ENCODE results near the gene UNC13D. TPM values are rescaled to one million over a fixed set of nuclear protein-coding genes. Genes with fewer than 3 reads are reported as not detected.

UNC13D gene
- total and polyA plus RNA-seq, 4 experiments from 2014 or later: 39.6 to 171 (median 120) TPM

DNA sequence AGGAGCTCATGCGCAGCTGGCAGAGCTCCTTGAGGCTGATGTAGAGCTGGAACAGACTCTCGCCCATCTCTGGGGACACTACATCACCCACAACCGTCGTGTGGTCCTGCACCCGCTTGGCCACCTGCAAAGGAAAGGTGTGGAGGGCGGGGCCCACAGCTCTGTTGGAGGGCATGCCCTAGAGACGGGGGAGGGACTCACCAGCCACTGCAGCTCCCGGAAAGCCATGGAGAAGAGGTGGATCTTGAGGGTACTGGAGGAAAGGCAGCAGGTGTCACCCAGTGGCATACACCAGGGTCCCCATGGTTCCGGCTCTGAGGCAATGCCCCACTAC lies 8.6 kb downstream of the UNC13D start:
- no peaks in the 10 kb centered on the region for H3K9me3 Mint-ChIP-seq
- H3K27me3 ChIP-seq (ENCODE audit: insufficient read depth, low read length): no peaks in the 10 kb centered on the region
- no peak overlapping the region for H3K4me3 Mint-ChIP-seq
- peaks cover 20 to 51% of the 10 kb centered on the region in 2 donors for H3K36me3 Mint-ChIP-seq
- peaks cover 57% of the 10 kb centered on the region for H3K36me3 ChIP-seq (ENCODE audit: insufficient read depth, low read length)
- ChIA-PET POLR2A (ENCODE audit: partially characterized antibody) (interaction anchor here (0.7 to 26.2 kb wide), 4 partner anchors 10 to 56 kb away, joined by 3 to 556 read pairs (median 50); partner anchors contain the start of genes UNC13D, UNK and WBP2), CTCF (ENCODE audit: partially characterized antibody) (interaction anchor here (1.0 to 1.4 kb wide), 3 partner anchors 8 to 20 kb away, joined by 3 to 4 read pairs (median 3); partner anchors contain the start of gene WBP2)
- H3K4me3 ChIP-seq (ENCODE audit: low read length in 2 of 2): no peak overlapping the region
- H3K27ac ChIP-seq (ENCODE audit: low read depth, low read length): no peak overlapping the region
- peaks cover 19 to 42% (median 27%) of the 10 kb centered on the region in 4 donors for H3K4me1 Mint-ChIP-seq
- H3K4me1 ChIP-seq (ENCODE audit: insufficient read depth, low read length): peaks cover 36% of the 10 kb centered on the region
- no peaks in the 10 kb centered on the region for H3K9me3 ChIP-seq (ENCODE audit: control insufficient read depth in 1 of 2, low read length in 2 of 2)
- H3K27ac Mint-ChIP-seq: peak overlapping the region in 2 of 7 donors; percentile 51 to 63
- intact Hi-C loops (cut with micrococcal nuclease): no loop called here
- no peaks in the 10 kb centered on the region for H3K27me3 Mint-ChIP-seq
- no peak for DNase-seq

DNA sequence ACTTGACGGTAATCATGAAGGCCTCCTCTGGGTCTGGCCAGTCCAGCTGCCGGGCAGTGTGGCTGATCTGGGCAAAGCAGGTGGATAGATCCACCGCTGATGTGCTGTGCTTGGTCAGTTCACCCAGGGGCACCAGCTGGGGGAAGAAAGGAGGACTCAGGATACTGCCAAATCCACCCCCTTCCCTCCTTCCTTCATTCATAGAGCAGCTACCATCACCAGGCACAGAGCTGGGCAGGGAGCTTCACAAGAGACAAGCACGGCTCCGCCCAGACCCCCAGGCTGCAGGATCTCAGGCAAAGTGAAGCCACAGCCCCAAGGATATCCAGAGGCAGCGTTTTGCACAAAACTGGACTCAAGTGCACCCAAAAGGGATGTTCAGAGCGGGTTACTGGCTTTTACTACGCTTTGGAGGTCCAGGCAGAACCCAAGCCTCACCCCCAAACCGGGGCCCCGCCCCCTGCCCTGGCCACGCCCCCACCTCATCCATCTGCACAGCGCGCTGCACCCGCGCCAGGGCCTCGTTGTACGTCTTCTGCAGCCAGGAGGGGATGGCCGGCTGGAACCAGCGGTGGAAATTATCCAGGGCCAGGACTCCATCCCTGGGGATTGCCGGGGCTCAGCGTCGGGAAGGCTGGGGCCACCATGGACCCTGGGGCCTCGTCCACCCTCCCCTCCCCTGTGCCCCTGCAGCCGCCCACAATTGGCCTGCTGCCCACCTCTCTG lies 9.1 kb downstream of the UNC13D start:
- no peaks in the 10 kb centered on the region for H3K27me3 ChIP-seq (ENCODE audit: insufficient read depth, low read length)
- Mint-ChIP-seq H3K4me1 (peaks cover 19 to 42% (median 27%) of the 10 kb centered on the region in 4 donors), H3K27ac (peak overlapping the region in 5 of 7 donors; percentile 37 to 77 (median 72)), H3K4me3 (peak overlapping the region in 3 of 8 donors; percentile 17 to 29 (median 25)), H3K9me3 (no peaks in the 10 kb centered on the region), H3K27me3 (no peaks in the 10 kb centered on the region), H3K36me3 (peaks cover 20 to 52% of the 10 kb centered on the region in 2 donors)
- H3K36me3 ChIP-seq (ENCODE audit: insufficient read depth, low read length): peaks cover 57% of the 10 kb centered on the region
- peaks cover 35% of the 10 kb centered on the region for H3K4me1 ChIP-seq (ENCODE audit: insufficient read depth, low read length)
- CTCF ChIA-PET (ENCODE audit: partially characterized antibody): interaction anchor here (1.0 to 3.0 kb wide), 4 partner anchors 8 to 20 kb away, joined by 3 to 14 read pairs (median 4); partner anchors contain the start of gene WBP2
- H3K4me3 ChIP-seq (ENCODE audit: low read length in 2 of 2): no peak overlapping the region
- intact Hi-C loops (cut with micrococcal nuclease): no loop called here
- H3K9me3 ChIP-seq (ENCODE audit: control insufficient read depth in 1 of 2, low read length in 2 of 2): no peaks in the 10 kb centered on the region
- H3K27ac ChIP-seq (ENCODE audit: low read depth, low read length): peak overlapping the region; percentile 75
- DNase-seq: no peak
- POLR2A ChIA-PET (ENCODE audit: partially characterized antibody): interaction anchor here (0.6 to 26.2 kb wide), 5 partner anchors 10 to 57 kb away, joined by 3 to 556 read pairs (median 19); partner anchors contain the start of genes UNC13D, UNK and WBP2

DNA sequence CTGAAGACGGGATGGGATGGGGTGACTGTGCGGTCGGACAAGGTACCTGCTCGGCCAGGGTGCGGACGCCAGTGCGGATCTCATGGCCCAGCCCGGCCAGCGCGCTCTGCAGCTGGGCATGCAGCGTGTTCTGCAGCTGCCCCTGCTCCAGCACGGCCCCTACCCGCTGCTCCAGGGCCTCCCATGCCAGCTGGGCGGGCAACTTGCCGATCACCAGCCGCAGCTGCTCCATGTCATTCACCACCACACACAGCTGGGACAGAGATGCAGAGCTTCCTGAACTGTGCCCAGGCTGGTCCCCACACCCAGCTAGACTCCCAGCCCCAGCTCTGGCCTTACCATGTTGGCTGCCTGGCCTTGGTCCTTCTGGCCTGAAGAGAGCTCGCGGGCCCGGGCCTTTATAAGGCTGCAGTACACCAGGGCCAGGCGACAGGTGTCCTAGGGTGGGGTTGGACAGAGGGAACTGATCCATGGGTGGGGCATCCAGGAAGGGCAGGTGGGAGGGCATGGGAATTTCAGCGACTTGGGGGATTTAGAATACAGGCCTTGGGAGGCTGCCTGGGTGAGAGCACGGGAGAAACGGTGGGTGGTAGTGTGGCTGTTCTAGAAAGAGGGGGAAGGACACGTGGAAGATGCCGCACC lies 9.8 kb downstream of the UNC13D start:
- intact Hi-C loops (cut with micrococcal nuclease): no loop called here
- CTCF ChIA-PET (ENCODE audit: partially characterized antibody): interaction anchor here (0.8 to 3.0 kb wide), 4 partner anchors 7 to 81 kb away, joined by 3 to 14 read pairs (median 4); partner anchors contain the start of gene WBP2
- H3K27me3 Mint-ChIP-seq: no peaks in the 10 kb centered on the region

DNA sequence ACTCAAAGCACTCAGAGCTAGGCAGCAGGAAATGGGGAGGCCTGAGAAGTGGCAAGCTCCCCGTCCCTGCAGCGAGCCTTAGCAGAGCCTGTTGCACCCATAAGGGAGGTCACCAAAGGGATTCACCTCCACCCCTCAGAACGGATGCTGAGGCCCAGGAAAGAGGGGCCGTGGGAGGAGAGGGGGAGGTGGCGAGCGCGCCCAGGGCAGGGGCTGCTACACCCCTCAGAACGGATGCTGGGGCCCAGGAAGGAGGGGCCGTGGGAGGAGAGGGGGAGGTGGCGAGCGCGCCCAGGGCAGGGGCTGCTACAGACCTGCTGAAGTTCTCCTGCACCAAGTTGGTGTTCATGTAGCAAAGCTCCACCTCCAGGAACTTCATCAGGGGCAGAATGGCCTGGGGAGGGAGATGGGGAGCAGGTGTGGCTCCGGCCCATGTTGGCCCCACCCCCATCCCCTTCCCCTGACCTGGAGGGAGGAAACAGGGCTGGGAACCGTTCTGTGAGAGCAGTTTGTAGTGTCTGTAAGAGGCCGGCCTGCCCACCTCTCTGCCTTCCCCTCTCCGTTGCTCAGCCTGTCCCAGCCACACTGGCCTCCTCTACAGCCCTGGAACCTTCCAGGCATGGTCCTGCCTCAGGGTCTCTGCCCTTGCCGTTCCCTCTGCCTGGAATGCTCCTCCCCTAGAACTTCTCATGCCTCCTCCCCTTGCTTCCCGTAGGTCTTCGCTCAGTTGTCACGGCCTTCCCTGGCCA lies 11.4 kb downstream of the UNC13D start:
- Histone ChIP-seq H3K4me3 (ENCODE audit: low read length in 2 of 2) (peak overlapping the region; percentile 23 to 31), H3K4me1 (ENCODE audit: insufficient read depth, low read length) (peaks cover 40% of the 10 kb centered on the region), H3K27me3 (ENCODE audit: insufficient read depth, low read length) (no peaks in the 10 kb centered on the region), H3K36me3 (ENCODE audit: insufficient read depth, low read length) (peaks cover 58% of the 10 kb centered on the region), H3K27ac (ENCODE audit: low read depth, low read length) (peak overlapping the region; percentile 75), H3K9me3 (ENCODE audit: control insufficient read depth in 1 of 2, low read length in 2 of 2) (no peaks in the 10 kb centered on the region)
- CTCF ChIA-PET (ENCODE audit: partially characterized antibody): interaction anchor here (0.9 to 3.0 kb wide), 9 partner anchors 10 to 53 kb away, joined by 3 to 14 read pairs (median 4); partner anchors contain the start of genes TRIM47 and WBP2
- peak overlapping the region; percentile 88 to 99 (median 95) for H3K27ac Mint-ChIP-seq
- POLR2A ChIA-PET (ENCODE audit: partially characterized antibody): interaction anchor here (1.0 to 26.2 kb wide), 14 partner anchors 8 to 67 kb away, joined by 3 to 556 read pairs (median 4); partner anchors contain the start of genes GALK1, TRIM65, UNC13D and UNK
- H3K4me1 Mint-ChIP-seq: peaks cover 19 to 45% (median 33%) of the 10 kb centered on the region in 4 donors
- H3K4me3 Mint-ChIP-seq: peak overlapping the region; percentile 52 to 88 (median 74)
- peak; percentile 28 to 57 (median 32) for DNase-seq
- no peaks in the 10 kb centered on the region for H3K27me3 Mint-ChIP-seq
- no peaks in the 10 kb centered on the region for H3K9me3 Mint-ChIP-seq
- H3K36me3 Mint-ChIP-seq: peaks cover 15 to 49% of the 10 kb centered on the region in 2 donors
- intact Hi-C loops (cut with micrococcal nuclease): loop anchor here (1.0 kb wide), 1 partner anchor 10 kb away; no protein-coding TSS in a partner anchor

More for the DNA sequence above, 9.8 kb downstream of the UNC13D start:
- H3K36me3 ChIP-seq (ENCODE audit: insufficient read depth, low read length): peaks cover 57% of the 10 kb centered on the region
- H3K9me3 ChIP-seq (ENCODE audit: control insufficient read depth in 1 of 2, low read length in 2 of 2): no peaks in the 10 kb centered on the region
- peak overlapping the region; percentile 75 for H3K27ac ChIP-seq (ENCODE audit: low read depth, low read length)
- POLR2A ChIA-PET (ENCODE audit: partially characterized antibody): interaction anchor here (0.6 to 26.2 kb wide), 9 partner anchors 9 to 54 kb away, joined by 3 to 556 read pairs (median 9); partner anchors contain the start of genes UNC13D, UNK and WBP2
- no peak overlapping the region for H3K4me3 ChIP-seq (ENCODE audit: low read length in 2 of 2)
- peaks cover 35% of the 10 kb centered on the region for H3K4me1 ChIP-seq (ENCODE audit: insufficient read depth, low read length)
- H3K9me3 Mint-ChIP-seq: no peaks in the 10 kb centered on the region
- DNase-seq: no peak
- no peaks in the 10 kb centered on the region for H3K27me3 ChIP-seq (ENCODE audit: insufficient read depth, low read length)
- peak overlapping the region in 2 of 8 donors; percentile 17 to 25 for H3K4me3 Mint-ChIP-seq
- H3K36me3 Mint-ChIP-seq: peaks cover 18 to 56% of the 10 kb centered on the region in 2 donors
- H3K27ac Mint-ChIP-seq: peak overlapping the region in 5 of 7 donors; percentile 74 to 94 (median 88)
- H3K4me1 Mint-ChIP-seq: peaks cover 19 to 39% (median 27%) of the 10 kb centered on the region in 4 donors

DNA sequence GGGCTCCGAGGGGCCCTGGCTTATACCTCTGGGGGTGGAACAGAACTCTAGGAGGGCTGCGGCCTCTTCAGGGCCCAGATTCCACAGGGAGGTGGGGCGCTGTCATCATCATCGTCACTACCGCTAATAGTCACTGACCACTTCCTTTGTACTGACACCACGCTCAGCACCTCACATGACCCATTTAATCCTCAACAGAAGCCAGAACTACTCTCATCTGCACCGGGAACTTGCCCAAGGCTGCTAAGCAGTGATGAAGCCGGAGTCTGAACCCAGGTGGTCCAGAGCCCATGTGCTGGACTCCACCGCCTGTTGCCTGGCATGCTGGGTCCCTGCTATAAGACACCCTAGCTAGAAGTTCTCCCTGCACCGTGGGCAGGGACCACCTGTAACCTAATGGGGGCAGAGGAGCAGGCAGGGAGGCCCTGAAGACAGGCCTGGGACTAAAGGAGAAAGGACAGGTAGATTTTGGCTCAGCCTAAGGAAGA lies 12.0 kb downstream of the UNC13D start:
- Histone ChIP-seq H3K27ac (ENCODE audit: low read depth, low read length) (peak overlapping the region; percentile 75), H3K36me3 (ENCODE audit: insufficient read depth, low read length) (peaks cover 56% of the 10 kb centered on the region), H3K4me3 (ENCODE audit: low read length in 2 of 2) (peak overlapping the region; percentile 23 to 31), H3K9me3 (ENCODE audit: control insufficient read depth in 1 of 2, low read length in 2 of 2) (no peaks in the 10 kb centered on the region), H3K27me3 (ENCODE audit: insufficient read depth, low read length) (no peaks in the 10 kb centered on the region), H3K4me1 (ENCODE audit: insufficient read depth, low read length) (peaks cover 46% of the 10 kb centered on the region)
- intact Hi-C loops (cut with micrococcal nuclease): loop anchor here (1.0 kb wide), 1 partner anchor 11 kb away; no protein-coding TSS in a partner anchor
- Mint-ChIP-seq H3K27me3 (no peaks in the 10 kb centered on the region), H3K27ac (peak overlapping the region; percentile 88 to 99 (median 95)), H3K4me1 (peaks cover 19 to 46% (median 36%) of the 10 kb centered on the region in 4 donors), H3K9me3 (no peaks in the 10 kb centered on the region), H3K36me3 (peaks cover 13 to 50% of the 10 kb centered on the region in 2 donors), H3K4me3 (peak overlapping the region; percentile 49 to 84 (median 68))
- POLR2A ChIA-PET (ENCODE audit: partially characterized antibody): interaction anchor here (1.0 to 26.2 kb wide), 12 partner anchors 8 to 67 kb away, joined by 3 to 556 read pairs (median 4); partner anchors contain the start of genes GALK1, TRIM65, UNC13D and UNK
- DNase-seq: peak; percentile 53 to 83 (median 71)
- CTCF ChIA-PET (ENCODE audit: partially characterized antibody): interaction anchor here (0.9 to 3.0 kb wide), 6 partner anchors 10 to 52 kb away, joined by 3 to 14 read pairs (median 6); partner anchors contain the start of gene TRIM47

DNA sequence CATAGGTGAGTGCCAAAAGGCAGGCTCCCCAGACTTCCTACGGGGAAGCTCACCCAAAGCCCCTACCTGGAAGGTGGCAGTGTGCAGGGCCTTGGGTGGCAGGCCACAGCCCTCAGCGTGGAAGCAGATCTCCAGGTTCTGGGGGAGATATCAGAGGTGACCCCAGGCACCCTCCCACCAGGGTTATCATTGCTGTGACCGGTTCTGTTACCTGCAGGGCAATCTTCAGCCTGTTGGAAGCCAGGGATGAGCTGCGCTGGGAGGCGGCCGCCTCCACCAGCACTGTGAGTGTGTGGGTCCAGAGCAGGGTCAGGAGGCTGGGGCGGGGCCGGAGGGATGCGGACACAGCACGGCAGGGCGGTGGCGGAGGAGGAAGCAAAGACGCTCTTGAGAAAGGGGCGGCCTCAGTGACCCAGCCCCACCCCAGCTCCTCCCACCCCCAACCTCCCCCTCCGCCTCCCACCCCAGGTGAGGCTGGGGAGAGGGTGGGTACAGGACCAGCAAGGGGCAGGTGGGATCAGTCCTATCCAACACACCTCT lies 13.1 kb downstream of the UNC13D start:
- Histone ChIP-seq H3K4me1 (ENCODE audit: insufficient read depth, low read length) (peaks cover 50% of the 10 kb centered on the region), H3K9me3 (ENCODE audit: control insufficient read depth in 1 of 2, low read length in 2 of 2) (no peaks in the 10 kb centered on the region), H3K36me3 (ENCODE audit: insufficient read depth, low read length) (peaks cover 56% of the 10 kb centered on the region), H3K4me3 (ENCODE audit: low read length in 2 of 2) (no peak overlapping the region), H3K27ac (ENCODE audit: low read depth, low read length) (no peak overlapping the region), H3K27me3 (ENCODE audit: insufficient read depth, low read length) (no peaks in the 10 kb centered on the region)
- Mint-ChIP-seq H3K4me1 (peaks cover 19 to 50% (median 36%) of the 10 kb centered on the region in 4 donors), H3K27me3 (no peaks in the 10 kb centered on the region), H3K9me3 (no peaks in the 10 kb centered on the region), H3K4me3 (no peak overlapping the region), H3K27ac (peak overlapping the region in 3 of 7 donors; percentile 56 to 65 (median 60)), H3K36me3 (peaks cover 16 to 45% of the 10 kb centered on the region in 2 donors)
- CTCF ChIA-PET (ENCODE audit: partially characterized antibody): interaction anchor here (1.0 to 2.2 kb wide), 9 partner anchors 14 to 78 kb away, joined by 3 to 14 read pairs (median 4); partner anchors contain the start of genes GALK1 and WBP2
- DNase-seq: no peak
- intact Hi-C loops (cut with micrococcal nuclease): no loop called here
- POLR2A ChIA-PET (ENCODE audit: partially characterized antibody): interaction anchor here (0.6 to 26.2 kb wide), 5 partner anchors 10 to 561 kb away, joined by 3 to 556 read pairs (median 41); partner anchors contain the start of genes UNC13D, UNK and WBP2
